OCI-LY1 (cell line): Measurements from ENCODE around the gene EFHC1.

Experiments used
- CTCF ChIP-seq: fragments of 200-600 bp; sonication (generic), shearing (Covaris generic); IDR thresholded peaks from 2 replicates; pipeline ENCODE4 v1.5.1; 2017; ENCODE audit warnings: mild to moderate bottlenecking, antibody characterized with exemption, low read length, moderate library complexity, mixed read lengths
- EZH2 ChIP-seq: fragments of 200-600 bp; sonication (generic), shearing (Covaris generic); IDR thresholded peaks from 2 replicates; pipeline ENCODE4 v1.8.0; 2017; ENCODE audit warnings: borderline replicate concordance, mixed run types, mild to moderate bottlenecking, antibody characterized with exemption, low read length, moderate library complexity, mixed read lengths

GRCh38 chr6:52371656-52372191 is 48.4 kb upstream of the EFHC1 start:
- TF ChIP-seq EZH2 (no peak), CTCF (no peak)
